ENCODE measurements around the gene CD7.
A peak's percentile ranks its signal among the peaks of the same experiment; 100 is the strongest.

The CD7 gene

GRCh38 chr17:82334622-82335394, 17.4 kb upstream of the CD7 start:
- Histone ChIP-seq H3K4me2 (ENCODE audit: low read length) (peak overlapping the region; percentile 61), H3K36me3 (ENCODE audit: control insufficient read depth, low read length) (no peaks in the 10 kb centered on the region), H3K79me2 (ENCODE audit: control insufficient read depth, low read length) (no peaks in the 10 kb centered on the region), H3F3A (ENCODE audit: control insufficient read depth, insufficient read depth) (peaks cover 4% of the 10 kb centered on the region), H4K20me1 (ENCODE audit: control insufficient read depth, insufficient read depth, low read depth, low read length) (no peaks in the 10 kb centered on the region), H3K4me1 (ENCODE audit: control insufficient read depth, low read length) (peaks cover 28% of the 10 kb centered on the region), H3K4me3 (ENCODE audit: low read length) (peak overlapping the region; percentile 49), H3K27me3 (ENCODE audit: control insufficient read depth, low read length) (peaks cover 78% of the 10 kb centered on the region), H3K9me2 (replicated peaks; ENCODE audit: control insufficient read depth, low read length) (no peaks in the 10 kb centered on the region), H3K9me3 (ENCODE audit: control insufficient read depth, insufficient read depth, low read length) (no peaks in the 10 kb centered on the region), H3K27ac (ENCODE audit: low read depth, low read length) (no peak overlapping the region)
- TF ChIP-seq EZH2phosphoT487 (IDR thresholded peaks at IDR 0.05; ENCODE audit: borderline replicate concordance, low read length) = no peak

GRCh38 chr17:82334204-82334621, 16.8 kb upstream of the CD7 start:
- H3F3A ChIP-seq (ENCODE audit: control insufficient read depth, insufficient read depth) = peaks cover 4% of the 10 kb centered on the region
- H3K9me3 ChIP-seq (ENCODE audit: control insufficient read depth, insufficient read depth, low read length) = no peaks in the 10 kb centered on the region
- TF ChIP-seq CTCF (IDR thresholded peaks at IDR 0.05; ENCODE audit: low read depth, low read length, poor library complexity, severe bottlenecking) (no peak), EZH2phosphoT487 (IDR thresholded peaks at IDR 0.05; ENCODE audit: borderline replicate concordance, low read length) (peak; percentile 65; the same call in 1 of the 2 replicates)
- H3K4me3 ChIP-seq (ENCODE audit: low read length) = peak overlapping the region; percentile 49; the same call in 1 of the 2 replicates
- H3K36me3 ChIP-seq (ENCODE audit: control insufficient read depth, low read length) = no peaks in the 10 kb centered on the region
- H4K20me1 ChIP-seq (ENCODE audit: control insufficient read depth, insufficient read depth, low read depth, low read length) = no peaks in the 10 kb centered on the region
- H3K9me2 ChIP-seq (replicated peaks; ENCODE audit: control insufficient read depth, low read length) = no peaks in the 10 kb centered on the region
- H3K79me2 ChIP-seq (ENCODE audit: control insufficient read depth, low read length) = no peaks in the 10 kb centered on the region
- H3K27me3 ChIP-seq (ENCODE audit: control insufficient read depth, low read length) = peaks cover 78% of the 10 kb centered on the region
- no peak overlapping the region for H3K27ac ChIP-seq (ENCODE audit: low read depth, low read length)
- peaks cover 28% of the 10 kb centered on the region for H3K4me1 ChIP-seq (ENCODE audit: control insufficient read depth, low read length)
- H3K4me2 ChIP-seq (ENCODE audit: low read length) = peak overlapping the region; percentile 61

- TF ChIP-seq CTCF (IDR thresholded peaks at IDR 0.05; ENCODE audit: low read depth, low read length, poor library complexity, severe bottlenecking) = no peak
- Histone ChIP-seq H3K27ac (ENCODE audit: low read depth, low read length) (no peak within 1 kb of the TSS), H3K36me3 (ENCODE audit: control insufficient read depth, low read length) (no peaks in the 10 kb centered on the region), H3K27me3 (ENCODE audit: control insufficient read depth, low read length) (peaks cover 75% of the 10 kb centered on the region), H3K79me2 (ENCODE audit: control insufficient read depth, low read length) (no peaks in the 10 kb centered on the region), H3K4me3 (ENCODE audit: low read length) (peak within 1 kb of the TSS; percentile 49), H3K4me1 (ENCODE audit: control insufficient read depth, low read length) (peaks cover 28% of the 10 kb centered on the region), H3F3A (ENCODE audit: control insufficient read depth, insufficient read depth) (peaks cover 4% of the 10 kb centered on the region), H3K9me3 (ENCODE audit: control insufficient read depth, insufficient read depth, low read length) (no peaks in the 10 kb centered on the region), H3K9me2 (replicated peaks; ENCODE audit: control insufficient read depth, low read length) (no peaks in the 10 kb centered on the region), H4K20me1 (ENCODE audit: control insufficient read depth, insufficient read depth, low read depth, low read length) (no peaks in the 10 kb centered on the region), H3K4me2 (ENCODE audit: low read length) (peak within 1 kb of the TSS; percentile 61)
Observed at GRCh38 chr17:82333279-82334171, 16.1 kb upstream of the CD7 start, which contains the start of gene SECTM1. TSS of gene SECTM1 (minus strand) at chr17:82333766. CDS start at chr17:82327240, 6,526 bp downstream.

Measured in DOHH2 (cell line).